Loucy (cell line): ENCODE data around the gene SSPN.

Experiments
- H2AFZ ChIP-seq: fragments of 200-600 bp; sonication (generic); 2 replicates; pipeline ENCODE4 v1.6.0; 2016; ENCODE audit warnings: antibody characterized with exemption, mild to moderate bottlenecking, low read length, moderate library complexity
- H3F3A ChIP-seq: fragments of 200-600 bp; 2 replicates; pipeline ENCODE4 v1.6.0; 2016; ENCODE audit warnings: antibody characterized with exemption, low read depth, mild to moderate bottlenecking
- H3K27me3 ChIP-seq: fragments of 200-600 bp; sonication (generic); 2 replicates; pipeline ENCODE4 v1.6.1; 2014; ENCODE audit warnings: low read length, mild to moderate bottlenecking; ENCODE audit not compliant: insufficient read depth, poor library complexity, severe bottlenecking
- H3K36me3 ChIP-seq: fragments of 200-600 bp; sonication (generic); 2 replicates; pipeline ENCODE4 v1.6.1; 2016; ENCODE audit warnings: low read length; ENCODE audit not compliant: insufficient read depth
- H3K4me1 ChIP-seq: fragments of 200-600 bp; sonication (generic); 2 replicates; pipeline ENCODE4 v1.5.1; 2014; ENCODE audit warnings: low read length, mild to moderate bottlenecking; ENCODE audit not compliant: insufficient read depth, poor library complexity, severe bottlenecking
- H3K4me2 ChIP-seq: fragments of 200-600 bp; sonication (generic); 2 replicates; pipeline ENCODE4 v1.6.0; 2014; ENCODE audit warnings: antibody characterized with exemption, low read length, low read depth, mild to moderate bottlenecking; ENCODE audit not compliant: poor library complexity, severe bottlenecking
- H3K4me3 ChIP-seq: fragments of 200-600 bp; sonication (generic); 2 replicates; pipeline ENCODE4 v1.5.1; 2014; ENCODE audit warnings: low read length, mild to moderate bottlenecking, mixed read lengths; ENCODE audit not compliant: poor library complexity, severe bottlenecking
- H3K79me2 ChIP-seq: fragments of 200-600 bp; sonication (generic); 2 replicates; pipeline ENCODE4 v1.6.1; 2014; ENCODE audit warnings: low read length; ENCODE audit not compliant: insufficient read depth
- H3K9ac ChIP-seq: fragments of 200-600 bp; sonication (generic); 2 replicates; pipeline ENCODE4 v1.6.0; 2014; ENCODE audit warnings: mild to moderate bottlenecking, low read depth, low read length, moderate library complexity; ENCODE audit not compliant: poor library complexity, severe bottlenecking
- H3K9me2 ChIP-seq: fragments of 200-600 bp; sonication (generic); replicated peaks from 2 replicates; pipeline ENCODE4 v1.6.1; 2016; ENCODE audit warnings: low read depth, low read length, mixed read lengths
- H3K9me3 ChIP-seq: fragments of 200-600 bp; sonication (generic); 2 replicates; pipeline ENCODE4 v1.6.1; 2014; ENCODE audit warnings: mild to moderate bottlenecking, antibody characterized with exemption, low read length, low read depth; ENCODE audit not compliant: insufficient read depth
- H4K20me1 ChIP-seq: fragments of 200-600 bp; sonication (generic); 2 replicates; pipeline ENCODE4 v1.6.0; 2014; ENCODE audit warnings: antibody characterized with exemption, low read length, mild to moderate bottlenecking; ENCODE audit not compliant: insufficient read depth, poor library complexity, severe bottlenecking
- EZH2phosphoT487 ChIP-seq: fragments of 200-600 bp; IDR thresholded peaks from 2 replicates; pipeline ENCODE4 v1.6.1; 2018; ENCODE audit warnings: antibody characterized with exemption, mild to moderate bottlenecking, moderate library complexity, borderline replicate concordance
- TF ChIP-seq, protein P1 (sequence below): fragments of 200-600 bp; sonication (generic); conservative IDR thresholded peaks from 2 replicates; pipeline ENCODE4 v1.5.1; 2014; ENCODE audit warnings: mild to moderate bottlenecking, antibody characterized with exemption, low read length

SSPN gene

DNA sequence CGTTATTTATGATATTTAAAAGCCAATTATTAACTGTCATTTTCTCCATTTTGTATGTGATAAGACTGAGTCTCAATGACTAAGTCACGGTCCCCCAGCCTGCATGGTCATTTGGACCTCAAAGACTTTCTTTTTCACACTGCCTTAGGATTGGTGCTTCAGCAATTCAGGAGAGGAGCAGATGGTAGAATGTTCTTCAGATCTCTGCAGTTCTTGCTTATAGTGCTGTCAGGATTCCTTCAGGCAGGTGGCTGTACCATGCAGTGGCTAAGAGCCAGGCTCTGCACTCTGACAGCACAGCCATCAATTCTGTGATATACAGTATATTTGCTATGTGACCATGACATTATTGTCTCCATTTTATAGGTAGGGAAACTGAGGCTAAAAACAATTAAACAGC lies 18.7 kb downstream of the SSPN start:
- Histone ChIP-seq H3K27me3 (no peaks in the 10 kb centered on the region), H3K4me2 (no peak overlapping the region), H3K4me1 (no peaks in the 10 kb centered on the region), H3F3A (no peaks in the 10 kb centered on the region), H3K9me2 (no peaks in the 10 kb centered on the region), H3K9ac (no peak overlapping the region), H3K36me3 (no peaks in the 10 kb centered on the region), H3K9me3 (no peaks in the 10 kb centered on the region), H3K4me3 (no peak overlapping the region), H3K79me2 (no peaks in the 10 kb centered on the region), H4K20me1 (no peaks in the 10 kb centered on the region), H2AFZ (no peak overlapping the region)
- TF ChIP-seq, protein P1, sequence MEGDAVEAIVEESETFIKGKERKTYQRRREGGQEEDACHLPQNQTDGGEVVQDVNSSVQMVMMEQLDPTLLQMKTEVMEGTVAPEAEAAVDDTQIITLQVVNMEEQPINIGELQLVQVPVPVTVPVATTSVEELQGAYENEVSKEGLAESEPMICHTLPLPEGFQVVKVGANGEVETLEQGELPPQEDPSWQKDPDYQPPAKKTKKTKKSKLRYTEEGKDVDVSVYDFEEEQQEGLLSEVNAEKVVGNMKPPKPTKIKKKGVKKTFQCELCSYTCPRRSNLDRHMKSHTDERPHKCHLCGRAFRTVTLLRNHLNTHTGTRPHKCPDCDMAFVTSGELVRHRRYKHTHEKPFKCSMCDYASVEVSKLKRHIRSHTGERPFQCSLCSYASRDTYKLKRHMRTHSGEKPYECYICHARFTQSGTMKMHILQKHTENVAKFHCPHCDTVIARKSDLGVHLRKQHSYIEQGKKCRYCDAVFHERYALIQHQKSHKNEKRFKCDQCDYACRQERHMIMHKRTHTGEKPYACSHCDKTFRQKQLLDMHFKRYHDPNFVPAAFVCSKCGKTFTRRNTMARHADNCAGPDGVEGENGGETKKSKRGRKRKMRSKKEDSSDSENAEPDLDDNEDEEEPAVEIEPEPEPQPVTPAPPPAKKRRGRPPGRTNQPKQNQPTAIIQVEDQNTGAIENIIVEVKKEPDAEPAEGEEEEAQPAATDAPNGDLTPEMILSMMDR = no peak

DNA sequence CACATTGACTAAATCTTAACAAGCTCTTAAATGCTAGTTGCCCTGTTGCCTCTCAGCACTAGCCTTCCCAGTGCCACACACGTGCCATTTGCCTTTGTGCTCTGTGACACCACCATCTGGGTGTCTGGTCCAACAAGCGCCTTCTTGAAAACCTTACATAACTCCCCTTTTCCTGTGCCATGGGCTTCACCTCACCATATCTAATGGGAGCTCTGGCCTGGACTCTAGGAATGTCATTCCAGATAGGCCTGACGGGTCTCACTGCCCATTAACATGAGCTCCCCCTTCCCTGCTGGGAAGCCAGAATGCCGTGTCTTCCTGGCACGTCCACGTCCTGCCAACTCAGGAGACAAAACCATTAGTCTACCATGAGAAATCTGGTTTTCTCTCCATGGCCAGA lies 24.4 kb downstream of the SSPN start:
- H3K27me3 ChIP-seq = no peaks in the 10 kb centered on the region
- no peaks in the 10 kb centered on the region for H4K20me1 ChIP-seq
- H3K9me3 ChIP-seq = no peaks in the 10 kb centered on the region
- H3K4me1 ChIP-seq = no peaks in the 10 kb centered on the region
- H3K4me2 ChIP-seq = no peak overlapping the region
- no peaks in the 10 kb centered on the region for H3F3A ChIP-seq
- H3K9ac ChIP-seq = no peak overlapping the region
- no peaks in the 10 kb centered on the region for H3K9me2 ChIP-seq
- H3K79me2 ChIP-seq = no peaks in the 10 kb centered on the region
- no peak overlapping the region for H3K4me3 ChIP-seq
- no peaks in the 10 kb centered on the region for H3K36me3 ChIP-seq
- H2AFZ ChIP-seq = no peak overlapping the region
- no peak for TF ChIP-seq EZH2phosphoT487
- TF ChIP-seq, protein P1 = no peak

DNA sequence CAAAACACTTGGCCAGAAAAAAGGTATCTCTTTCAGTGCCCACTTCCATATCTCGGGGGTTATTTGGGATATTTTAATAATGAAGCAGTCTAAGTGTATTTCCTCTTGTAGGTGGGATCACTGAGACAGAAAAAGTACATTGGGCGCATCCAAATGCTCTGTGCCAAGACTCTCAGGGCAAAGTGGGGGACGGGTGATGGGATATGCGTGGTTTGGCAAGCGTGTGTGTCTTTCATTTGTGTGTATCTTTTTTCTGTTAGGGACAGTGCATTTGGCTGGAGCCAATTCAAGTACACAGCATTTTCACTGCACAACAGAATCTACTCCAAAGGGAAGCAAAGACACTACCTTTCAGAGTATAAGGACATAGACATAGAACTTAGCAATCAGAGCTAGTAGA lies 29.3 kb downstream of the SSPN start:
- no peaks in the 10 kb centered on the region for H4K20me1 ChIP-seq
- H3K9me2 ChIP-seq = no peaks in the 10 kb centered on the region
- H3K9me3 ChIP-seq = no peaks in the 10 kb centered on the region
- H3K4me1 ChIP-seq = no peaks in the 10 kb centered on the region
- H3K9ac ChIP-seq = no peak overlapping the region
- TF ChIP-seq, protein P1 = no peak
- no peak for TF ChIP-seq EZH2phosphoT487
- no peak overlapping the region for H3K4me2 ChIP-seq
- no peaks in the 10 kb centered on the region for H3K79me2 ChIP-seq
- H3K4me3 ChIP-seq = no peak overlapping the region
- H3F3A ChIP-seq = no peaks in the 10 kb centered on the region
- H3K27me3 ChIP-seq = no peaks in the 10 kb centered on the region
- no peaks in the 10 kb centered on the region for H3K36me3 ChIP-seq
- no peak overlapping the region for H2AFZ ChIP-seq
